Measurements from ENCODE around the gene CLASP1.

The CLASP1 gene

DNA sequence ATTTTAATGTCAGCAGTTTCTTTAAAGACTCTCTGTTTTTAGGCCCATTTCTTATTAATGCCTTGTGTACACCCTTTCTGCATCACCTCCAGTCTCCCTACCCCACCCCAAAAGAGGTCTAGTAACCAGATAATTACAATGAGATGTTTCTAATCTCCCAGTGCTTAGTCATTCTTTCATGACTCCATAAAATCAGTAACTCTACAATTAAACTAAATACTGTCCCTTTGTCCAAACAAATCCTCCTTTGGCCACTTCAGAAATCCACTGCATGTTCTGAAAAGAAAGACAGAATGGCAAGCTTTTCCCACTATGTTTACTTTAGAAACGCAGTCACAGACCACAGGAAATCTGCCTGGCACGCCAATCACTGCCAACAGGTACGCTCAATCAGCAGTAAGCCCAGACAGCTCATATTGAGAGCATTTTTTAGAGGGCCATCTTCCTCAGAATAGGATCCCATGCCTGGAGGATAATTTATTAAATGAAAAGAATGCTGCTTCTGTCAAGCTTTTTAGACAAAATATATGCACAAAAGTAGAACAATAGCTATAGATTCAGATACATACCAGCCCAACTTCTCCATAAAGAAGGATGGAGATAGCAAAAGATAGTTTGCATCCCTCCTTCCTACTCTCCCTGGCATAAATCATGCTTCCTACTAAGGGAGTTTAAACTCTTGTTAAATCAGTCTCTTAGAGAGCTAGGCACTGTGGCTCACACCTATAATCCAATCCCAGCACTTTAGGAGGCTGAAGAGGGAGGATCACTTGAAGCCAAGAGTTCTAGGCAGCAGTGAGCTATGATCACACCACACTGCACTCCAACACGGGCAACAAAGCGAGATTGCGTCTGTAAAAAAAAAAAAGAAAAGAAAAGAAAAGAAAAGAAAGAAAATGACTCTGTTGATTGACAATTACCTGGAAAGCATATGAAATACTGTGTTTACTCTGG, 14.6 kb downstream of the CLASP1 start:
- no peak overlapping the region for H3K4me3 ChIP-seq (ENCODE audit: low read length)
- peak; percentile 59 for DNase-seq (ENCODE audit: low read depth)
- TF ChIP-seq, protein P1, sequence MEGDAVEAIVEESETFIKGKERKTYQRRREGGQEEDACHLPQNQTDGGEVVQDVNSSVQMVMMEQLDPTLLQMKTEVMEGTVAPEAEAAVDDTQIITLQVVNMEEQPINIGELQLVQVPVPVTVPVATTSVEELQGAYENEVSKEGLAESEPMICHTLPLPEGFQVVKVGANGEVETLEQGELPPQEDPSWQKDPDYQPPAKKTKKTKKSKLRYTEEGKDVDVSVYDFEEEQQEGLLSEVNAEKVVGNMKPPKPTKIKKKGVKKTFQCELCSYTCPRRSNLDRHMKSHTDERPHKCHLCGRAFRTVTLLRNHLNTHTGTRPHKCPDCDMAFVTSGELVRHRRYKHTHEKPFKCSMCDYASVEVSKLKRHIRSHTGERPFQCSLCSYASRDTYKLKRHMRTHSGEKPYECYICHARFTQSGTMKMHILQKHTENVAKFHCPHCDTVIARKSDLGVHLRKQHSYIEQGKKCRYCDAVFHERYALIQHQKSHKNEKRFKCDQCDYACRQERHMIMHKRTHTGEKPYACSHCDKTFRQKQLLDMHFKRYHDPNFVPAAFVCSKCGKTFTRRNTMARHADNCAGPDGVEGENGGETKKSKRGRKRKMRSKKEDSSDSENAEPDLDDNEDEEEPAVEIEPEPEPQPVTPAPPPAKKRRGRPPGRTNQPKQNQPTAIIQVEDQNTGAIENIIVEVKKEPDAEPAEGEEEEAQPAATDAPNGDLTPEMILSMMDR (IDR thresholded peaks at IDR 0.05; ENCODE audit: insufficient read depth, low read depth, low read length, missing control alignments) = no peak

DNA sequence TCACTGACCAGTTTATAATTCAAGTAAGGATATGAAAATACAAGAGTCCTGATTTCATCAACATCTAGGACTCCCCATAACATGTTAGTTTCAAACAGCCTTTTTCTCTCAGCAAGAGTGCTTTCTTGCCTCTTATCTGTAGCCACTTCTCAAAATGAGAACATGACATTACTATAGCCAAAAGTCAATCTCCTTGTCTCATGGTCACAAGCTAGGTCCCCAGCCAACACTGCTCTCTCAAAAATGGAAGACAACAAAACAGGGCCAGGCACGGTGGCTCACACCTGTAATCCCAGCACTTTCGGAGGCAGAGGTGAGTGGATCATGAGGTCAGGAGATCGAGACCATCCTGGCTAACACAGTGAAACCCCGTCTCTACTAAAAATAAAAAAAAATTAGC, 15.8 kb downstream of the CLASP1 start:
- TF ChIP-seq, protein P1 (IDR thresholded peaks at IDR 0.05; ENCODE audit: insufficient read depth, low read depth, low read length, missing control alignments) = no peak
- no peak overlapping the region for H3K4me3 ChIP-seq (ENCODE audit: low read length)
- no peak for DNase-seq (ENCODE audit: low read depth)

DNA sequence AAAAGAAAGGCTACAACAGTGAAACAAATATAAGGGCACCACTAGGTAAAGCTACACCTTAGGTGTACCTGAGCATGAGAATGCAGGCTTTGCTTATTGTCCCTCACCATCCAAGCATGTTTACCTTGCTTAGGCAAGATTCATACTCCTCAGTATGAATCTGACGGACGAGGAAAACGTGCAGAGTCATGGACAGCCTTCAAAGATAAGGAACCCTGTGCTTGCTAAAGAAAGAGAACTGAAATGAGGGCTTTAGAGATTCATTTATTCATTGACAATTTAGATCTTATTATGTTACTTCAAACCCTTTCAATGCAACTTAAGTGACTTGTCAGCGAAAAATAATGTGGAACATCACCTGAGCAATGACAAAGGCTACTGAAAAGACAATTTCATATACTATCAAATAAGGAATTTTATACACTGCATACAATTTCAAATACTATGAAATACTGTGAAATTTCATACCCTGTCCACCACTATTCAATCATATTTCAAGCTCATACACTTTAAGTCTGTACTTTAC, 21.7 kb downstream of the CLASP1 start:
- TF ChIP-seq, protein P1 (IDR thresholded peaks at IDR 0.05; ENCODE audit: insufficient read depth, low read depth, low read length, missing control alignments) = no peak
- no peak overlapping the region for H3K4me3 ChIP-seq (ENCODE audit: low read length)
- DNase-seq (ENCODE audit: low read depth) = no peak

DNA sequence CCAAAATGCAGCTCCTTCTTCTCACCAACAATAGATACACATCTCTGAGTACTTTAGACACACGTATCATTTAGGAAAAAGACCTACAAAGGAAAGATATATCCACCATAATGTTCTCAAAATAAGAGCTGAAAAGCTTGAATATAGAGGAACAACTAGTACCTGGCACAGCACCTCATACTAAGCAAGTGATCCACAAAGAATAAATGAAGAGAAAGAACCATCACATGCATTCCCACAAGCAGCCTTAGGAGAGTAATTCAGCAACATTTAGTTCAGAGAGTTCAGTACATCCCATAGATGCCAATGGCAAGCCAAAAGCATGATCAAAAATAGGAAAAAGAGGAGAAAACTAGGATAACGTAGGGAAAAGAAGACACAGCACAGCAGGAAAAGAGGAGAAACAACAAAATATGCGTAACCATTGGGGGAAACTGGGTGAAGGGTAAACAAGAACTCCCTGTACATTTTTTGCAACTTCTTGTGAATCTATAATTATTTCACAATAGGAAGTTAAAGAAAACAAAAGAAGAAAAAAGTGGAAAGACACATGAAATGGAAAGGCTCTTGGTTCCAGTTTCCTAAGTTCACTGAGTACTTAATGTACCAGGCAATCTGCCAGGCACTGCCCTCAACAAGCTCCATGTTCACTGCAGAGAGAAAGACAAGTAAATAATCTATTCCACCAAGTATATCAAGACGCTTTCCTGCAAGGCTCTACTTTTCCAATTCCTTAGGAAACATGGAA, 22.3 kb downstream of the CLASP1 start:
- TF ChIP-seq, protein P1 (IDR thresholded peaks at IDR 0.05; ENCODE audit: insufficient read depth, low read depth, low read length, missing control alignments) = no peak
- no peak overlapping the region for H3K4me3 ChIP-seq (ENCODE audit: low read length)
- DNase-seq (ENCODE audit: low read depth) = no peak

DNA sequence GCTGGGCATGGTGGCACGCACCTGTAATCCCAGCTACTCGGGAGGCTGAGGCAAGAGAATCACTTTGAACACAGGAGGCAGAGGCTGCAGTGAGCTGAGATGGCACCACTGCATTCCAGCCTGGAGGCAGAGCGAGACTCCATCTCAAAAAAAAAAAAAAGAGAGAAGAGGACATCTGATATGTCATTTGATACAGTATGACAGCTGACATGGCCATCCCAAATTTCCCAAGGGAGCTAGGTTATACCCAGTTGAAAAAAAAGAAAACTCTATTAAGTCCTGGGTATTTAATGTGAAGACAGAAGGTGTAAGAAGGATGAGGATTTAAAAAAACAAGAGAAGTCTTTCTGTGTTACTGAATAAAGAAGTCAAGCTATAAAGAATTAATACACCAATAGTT, 23.3 kb downstream of the CLASP1 start:
- no peak overlapping the region for H3K4me3 ChIP-seq (ENCODE audit: low read length)
- TF ChIP-seq, protein P1 (IDR thresholded peaks at IDR 0.05; ENCODE audit: insufficient read depth, low read depth, low read length, missing control alignments) = no peak
- DNase-seq (ENCODE audit: low read depth) = no peak

DNA sequence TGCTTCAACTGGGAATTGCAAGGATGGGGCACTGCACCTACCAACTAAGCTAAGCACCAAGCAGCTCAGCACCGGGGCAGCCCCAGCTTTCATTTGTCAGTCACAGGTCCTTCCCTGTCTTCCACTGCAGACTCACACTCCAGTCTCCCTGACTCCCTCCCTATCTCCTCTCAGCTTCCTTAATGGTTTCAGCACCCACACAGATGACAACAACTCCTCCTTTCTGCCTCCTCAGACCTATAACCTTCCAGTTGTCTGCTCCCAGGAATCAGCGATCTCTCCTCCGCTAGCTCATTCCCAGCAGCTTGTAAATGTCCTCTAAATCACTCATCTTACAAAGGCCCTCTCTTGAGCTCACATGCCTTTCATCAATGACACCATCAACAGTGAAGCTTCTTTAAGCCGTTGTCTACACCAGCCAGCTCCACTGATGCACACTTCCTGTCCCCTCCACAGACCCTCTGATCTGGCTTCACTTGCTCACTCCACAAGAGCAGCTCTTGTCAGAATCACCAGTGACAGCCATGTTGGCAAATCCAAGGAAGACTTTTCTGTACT, 32.1 kb downstream of the CLASP1 start:
- TF ChIP-seq, protein P1 (IDR thresholded peaks at IDR 0.05; ENCODE audit: insufficient read depth, low read depth, low read length, missing control alignments) = no peak
- H3K4me3 ChIP-seq (ENCODE audit: low read length) = no peak overlapping the region
- no peak for DNase-seq (ENCODE audit: low read depth)
